GM23248 (cell line): ENCODE results near the gene WDR48. TPM values are rescaled to one million over a fixed set of nuclear protein-coding genes. Genes with fewer than 3 reads are reported as not detected.

Experiments used
- DNase-seq: peaks from one replicate; pipeline ENCODE4 v3.0.0-alpha.2; 2015
- H2AFZ ChIP-seq: fragments of 200-600 bp; sonication (generic); 2 replicates; pipeline ENCODE4 v1.6.1; 2016; ENCODE audit warnings: antibody characterized with exemption
- H3F3A ChIP-seq: fragments of 200-600 bp; sonication (generic); 2 replicates; pipeline ENCODE4 v1.6.1; 2016; ENCODE audit warnings: mild to moderate bottlenecking, antibody characterized with exemption, mixed run types; ENCODE audit not compliant: insufficient read depth
- H3K27ac ChIP-seq: fragments of 200-600 bp; sonication (generic); 2 replicates; pipeline ENCODE4 v1.5.1; 2016; ENCODE audit warnings: mild to moderate bottlenecking
- H3K27me3 ChIP-seq: fragments of 200-600 bp; sonication (generic); replicated peaks from 2 replicates; pipeline ENCODE4 v1.6.1; 2016; ENCODE audit warnings: mild to moderate bottlenecking; ENCODE audit not compliant: insufficient read depth
- H3K36me3 ChIP-seq: fragments of 200-600 bp; sonication (generic); 2 replicates; pipeline ENCODE4 v1.6.1; 2016; ENCODE audit warnings: low read depth, mild to moderate bottlenecking
- H3K4me1 ChIP-seq: fragments of 200-600 bp; sonication (generic); 2 replicates; pipeline ENCODE4 v1.6.1; 2016; ENCODE audit warnings: mild to moderate bottlenecking; ENCODE audit not compliant: insufficient read depth
- H3K4me2 ChIP-seq: fragments of 200-600 bp; sonication (generic); one replicate; pipeline ENCODE4 v1.6.1; 2016; ENCODE audit warnings: mild to moderate bottlenecking; ENCODE audit not compliant: unreplicated experiment
- H3K4me3 ChIP-seq: fragments of 200-600 bp; sonication (generic); 2 replicates; pipeline ENCODE4 v1.5.1; 2016; ENCODE audit warnings: mild to moderate bottlenecking
- H3K79me2 ChIP-seq: fragments of 200-600 bp; sonication (generic); 2 replicates; pipeline ENCODE4 v1.6.1; 2016; ENCODE audit warnings: mild to moderate bottlenecking; ENCODE audit not compliant: insufficient read depth
- H3K9ac ChIP-seq: fragments of 200-600 bp; sonication (generic); 2 replicates; pipeline ENCODE4 v1.6.1; 2016; ENCODE audit warnings: mild to moderate bottlenecking
- H3K9me2 ChIP-seq: fragments of 200-600 bp; sonication (generic); 2 replicates; pipeline ENCODE4 v1.6.1; 2016; ENCODE audit warnings: mixed run types, mild to moderate bottlenecking, moderate library complexity; ENCODE audit not compliant: insufficient read depth
- H3K9me3 ChIP-seq: fragments of 200-600 bp; sonication (generic); one replicate; pipeline ENCODE4 v1.6.1; 2017; ENCODE audit warnings: low read depth
- H4K20me1 ChIP-seq: fragments of 200-600 bp; sonication (generic); 2 replicates; pipeline ENCODE4 v1.6.0; 2016; ENCODE audit not compliant: insufficient read depth
- EZH2 ChIP-seq: fragments of 200-600 bp; sonication (generic); IDR thresholded peaks from 2 replicates; pipeline ENCODE4 v1.6.1; 2018; ENCODE audit warnings: antibody characterized with exemption, mild to moderate bottlenecking; ENCODE audit not compliant: insufficient read depth, poor library complexity, severe bottlenecking
- EZH2phosphoT487 ChIP-seq: fragments of 200-600 bp; sonication (generic); IDR thresholded peaks from 2 replicates; pipeline ENCODE4 v1.6.1; 2018; ENCODE audit warnings: antibody characterized with exemption, moderate library complexity, mild to moderate bottlenecking, low read depth; ENCODE audit not compliant: insufficient read depth
- whole genome bisulfite sequencing, 2 experiments: methylation state at CpG; one replicate each; pipeline ENCODE4 v1.1.6; 2015 to 2017; ENCODE audit warnings: low lambda C conversion rate in 2 of 2, low coverage in 1 of 2; ENCODE audit errors: missing lambda C conversion rate in 2 of 2; 5-methylcytosine and 5-hydroxymethylcytosine counted together
- in situ Hi-C: fragments of 300-500 bp; cut with MboI; formaldehyde crosslinking; loops from 2 replicates; pipeline ENCODE4 v1.15.0; 2020
- polyA plus RNA-seq: library from polyadenylated mRNA; unstranded; fragments of >200 nt; fragmentation: Nextera tagmentation; extraction: Ambion mirVana; gene quantifications from 2 replicates; pipeline ENCODE4 v1.2.1, GENCODE V29; 2016
- total RNA-seq: library from RNA; depleted of rRNA; stranded (reverse); fragments of >200 nt; shearing (Covaris generic); gene quantifications from 2 replicates; pipeline ENCODE4 v1.2.3, GENCODE V29; 2014

The WDR48 gene
- total and polyA plus RNA-seq, 2 experiments from 2014 or later: 25.7 to 29.7 TPM

DNA sequence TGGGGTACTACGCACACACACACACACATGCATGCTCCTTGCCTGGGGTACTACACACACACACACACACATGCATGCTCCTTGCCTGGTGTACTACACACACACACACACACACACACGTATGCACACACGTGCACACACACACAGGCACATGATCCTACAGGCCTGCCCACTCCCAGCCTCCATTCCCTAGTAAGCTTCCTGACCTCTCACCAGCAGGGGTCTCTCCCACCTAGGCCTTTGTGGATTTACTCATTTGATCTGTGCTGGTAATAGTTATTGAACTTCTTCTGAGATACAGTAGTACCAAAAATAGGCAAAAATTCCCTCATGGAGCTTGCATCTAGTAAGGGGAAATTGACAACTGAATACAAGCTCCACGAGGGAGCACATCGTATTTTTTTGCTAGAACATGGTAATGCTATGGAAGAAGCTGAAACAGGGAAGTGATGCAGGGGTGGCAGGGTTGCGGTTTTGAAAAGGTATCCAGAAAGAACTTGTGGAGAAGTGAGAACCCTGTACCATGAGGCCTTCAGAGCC is 74.8 kb downstream of the WDR48 start:
- H3K4me3 ChIP-seq: no peak overlapping the region
- no peaks in the 10 kb centered on the region for H3K36me3 ChIP-seq
- DNase-seq: peak; percentile 51
- H3K79me2 ChIP-seq: no peaks in the 10 kb centered on the region
- no peak overlapping the region for H3K27ac ChIP-seq
- H3K27me3 ChIP-seq: no peaks in the 10 kb centered on the region
- H3K4me1 ChIP-seq: peaks cover 8% of the 10 kb centered on the region
- H2AFZ ChIP-seq: no peak overlapping the region
- H3K9ac ChIP-seq: no peak overlapping the region
- 52 to 62% methylated on average over 5 to 6 of the region's 6 CpGs for WGBS, 2 experiments
- no peaks in the 10 kb centered on the region for H3K9me3 ChIP-seq
- no peaks in the 10 kb centered on the region for H4K20me1 ChIP-seq
- no peak overlapping the region for H3K4me2 ChIP-seq
- in situ Hi-C loops: loop anchor here (10.0 kb wide), 1 partner anchor 148 kb away; no protein-coding TSS in a partner anchor
- 0 out of 2 replicates have a peak, but pooled peaks cover 8% of the 10 kb centered on the region for H3F3A ChIP-seq
- H3K9me2 ChIP-seq: no peaks in the 10 kb centered on the region
- no peak for TF ChIP-seq EZH2phosphoT487
- TF ChIP-seq EZH2: no peak

DNA sequence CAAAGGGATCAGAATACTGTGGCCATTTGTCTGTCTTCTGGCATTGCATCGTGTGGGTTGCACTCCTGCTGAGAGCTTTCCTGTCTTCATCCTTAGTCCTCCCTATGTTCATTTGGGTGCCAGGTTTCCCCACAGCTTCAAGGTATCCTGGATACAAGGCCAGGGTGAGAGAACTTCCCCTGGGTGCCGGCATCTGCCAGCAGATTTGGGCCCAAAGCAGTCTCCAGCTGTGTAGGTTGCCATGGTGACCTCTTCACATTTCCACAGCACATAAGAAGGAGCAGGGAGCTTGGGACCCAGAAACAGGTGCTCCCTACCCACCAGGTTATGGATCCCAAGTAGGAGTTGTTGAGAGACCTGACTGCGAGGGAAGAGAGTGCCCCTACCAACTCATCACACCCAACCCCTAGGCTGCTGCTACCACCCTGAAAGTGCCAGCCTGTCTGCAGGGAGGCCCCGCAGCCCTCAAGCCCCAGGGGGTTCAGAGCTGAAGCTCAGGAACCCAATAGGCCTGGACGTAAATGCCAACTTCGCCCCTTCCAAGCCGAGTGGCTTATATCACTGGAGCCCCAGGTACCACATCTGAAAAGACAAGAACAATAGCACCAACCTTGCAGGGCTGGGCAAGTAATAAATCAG is 75.6 kb downstream of the WDR48 start:
- Histone ChIP-seq H3K4me2 (no peak overlapping the region), H3K36me3 (no peaks in the 10 kb centered on the region), H3K4me3 (no peak overlapping the region), H2AFZ (no peak overlapping the region), H3K4me1 (peaks cover 8% of the 10 kb centered on the region), H3K27me3 (no peaks in the 10 kb centered on the region), H3K79me2 (no peaks in the 10 kb centered on the region), H4K20me1 (no peaks in the 10 kb centered on the region), H3K27ac (no peak overlapping the region), H3K9me2 (no peaks in the 10 kb centered on the region), H3K9ac (no peak overlapping the region), H3F3A (0 out of 2 replicates have a peak, but pooled peaks cover 8% of the 10 kb centered on the region), H3K9me3 (no peaks in the 10 kb centered on the region)
- TF ChIP-seq EZH2 (no peak), EZH2phosphoT487 (no peak)
- in situ Hi-C loops: loop anchor here (10.0 kb wide), 1 partner anchor 147 kb away; no protein-coding TSS in a partner anchor
- DNase-seq: no peak
- 89 to 90% methylated on average over 7 of the region's 7 CpGs for WGBS, 2 experiments

- H3K9ac ChIP-seq: no peak overlapping the region
- 50 to 79% methylated on average over 1 of the region's 1 CpG for WGBS, 2 experiments
Measured at GRCh38 chr3:39127908-39128304, 76.1 kb downstream of the WDR48 start.

GRCh38 chr3:39128951-39129350 is 77.1 kb downstream of the WDR48 start:
- WGBS, 2 experiments: 90 to 92% methylated on average over 7 of the region's 7 CpGs
- 0 out of 2 replicates have a peak, but pooled peaks cover 8% of the 10 kb centered on the region for H3F3A ChIP-seq
- in situ Hi-C loops: loop anchor here (10.0 kb wide), 1 partner anchor 146 kb away; no protein-coding TSS in a partner anchor
- TF ChIP-seq EZH2phosphoT487 (no peak), EZH2 (no peak)
- H3K4me1 ChIP-seq: peaks cover 8% of the 10 kb centered on the region
- no peak overlapping the region for H3K4me2 ChIP-seq
- no peak overlapping the region for H3K9ac ChIP-seq
- H3K79me2 ChIP-seq: no peaks in the 10 kb centered on the region
- no peaks in the 10 kb centered on the region for H3K9me3 ChIP-seq
- H3K27ac ChIP-seq: no peak overlapping the region
- no peaks in the 10 kb centered on the region for H3K36me3 ChIP-seq
- no peak overlapping the region for H2AFZ ChIP-seq
- H3K9me2 ChIP-seq: no peaks in the 10 kb centered on the region
- no peak for DNase-seq
- H3K4me3 ChIP-seq: no peak overlapping the region
- H3K27me3 ChIP-seq: no peaks in the 10 kb centered on the region
- no peaks in the 10 kb centered on the region for H4K20me1 ChIP-seq

More at GRCh38 chr3:39127908-39128304, 76.1 kb downstream of the WDR48 start:
- no peak overlapping the region for H3K4me2 ChIP-seq
- no peaks in the 10 kb centered on the region for H3K9me3 ChIP-seq
- no peak for DNase-seq
- H3K4me3 ChIP-seq: no peak overlapping the region
- H3K27ac ChIP-seq: no peak overlapping the region
- no peaks in the 10 kb centered on the region for H3K9me2 ChIP-seq
- TF ChIP-seq EZH2phosphoT487: no peak
- no peak for TF ChIP-seq EZH2
- no peaks in the 10 kb centered on the region for H3K36me3 ChIP-seq
- no peaks in the 10 kb centered on the region for H3K79me2 ChIP-seq
- peaks cover 8% of the 10 kb centered on the region for H3K4me1 ChIP-seq
- 0 out of 2 replicates have a peak, but pooled peaks cover 8% of the 10 kb centered on the region for H3F3A ChIP-seq
- H4K20me1 ChIP-seq: no peaks in the 10 kb centered on the region
- in situ Hi-C loops: loop anchor here (10.0 kb wide), 1 partner anchor 147 kb away; no protein-coding TSS in a partner anchor
- H2AFZ ChIP-seq: no peak overlapping the region
- H3K27me3 ChIP-seq: no peaks in the 10 kb centered on the region
